K562 (cell line): ENCODE results near the gene LMBR1. TPM values are rescaled to one million over a fixed set of nuclear protein-coding genes. Genes with fewer than 3 reads are reported as not detected.

Experiments
- ADNP ChIP-seq: fragments of 200-800 bp; sonication (Bioruptor generic); IDR thresholded peaks from 2 replicates; pipeline ENCODE4 v1.6.1; 2016; ENCODE audit warnings: missing genetic modification characterization, missing compliant biosample characterization
- DPF2 ChIP-seq: fragments of 450-650 bp; IDR thresholded peaks from 2 replicates; pipeline ENCODE4 v1.6.1; 2016
- ETV5 ChIP-seq: sonication (generic); formaldehyde crosslinking; IDR thresholded peaks from 2 replicates; pipeline ENCODE4 v1.4.0; 2020; ENCODE audit warnings: low read depth, mild to moderate bottlenecking, missing genetic modification reagents
- MBD2 ChIP-seq: sonication (generic); IDR thresholded peaks from 2 replicates; pipeline ENCODE4 v1.6.1; 2016; ENCODE audit warnings: low read depth, borderline replicate concordance
- PML ChIP-seq: IDR thresholded peaks from 2 replicates; pipeline ENCODE4 v1.6.1; 2012; ENCODE audit warnings: low read length, inconsistent platforms
- RBFOX2 ChIP-seq: fragments of 200-400 bp; formaldehyde crosslinking; IDR thresholded peaks from 2 replicates; pipeline ENCODE4 v1.6.1; 2017; ENCODE audit warnings: low read depth, mild to moderate bottlenecking, low read length, moderate library complexity
- SMAD4 ChIP-seq: fragments of 250-450 bp; sonication (Bioruptor Pico); conservative IDR thresholded peaks from 2 replicates; pipeline ENCODE4 v1.8.0; 2021; ENCODE audit warnings: inconsistent platforms, mild to moderate bottlenecking, moderate library complexity
- SNRNP70 ChIP-seq: fragments of 200-400 bp; formaldehyde crosslinking; optimal IDR thresholded peaks from 2 replicates; pipeline ENCODE3; 2017; ENCODE audit warnings: low read depth, low read length
- TARDBP ChIP-seq: fragments of 450-650 bp; IDR thresholded peaks from 2 replicates; pipeline ENCODE4 v1.6.1; 2016
- TCF7L2 ChIP-seq: fragments of 150-350 bp; IDR thresholded peaks from 2 replicates; pipeline ENCODE4 v1.6.1; 2016; ENCODE audit warnings: low read depth, mild to moderate bottlenecking, low read length, moderate library complexity
- polyA plus RNA-seq, 8 experiments: library from polyadenylated mRNA; depleted of rRNA in 4 of 8; stranded (reverse) in 5 of 8; unstranded in 3 of 8; fragments of >200 nt; fragmentation: Nextera tagmentation in 2 of 8; fragmentation: Illumina TruSeq in 1 of 8; extraction: Ambion mirVana in 2 of 8; extraction: Trizol in 1 of 8; gene quantifications; 2 replicates each; pipeline versions ENCODE4 v1.2.1 to v1.2.3, GENCODE V29; 2011 to 2014; ENCODE audit warnings: inconsistent platforms in 1 of 8, missing spikeins in 1 of 8
- total RNA-seq, 7 experiments: library from RNA; depleted of rRNA in 6 of 7; stranded (reverse); fragments of >200 nt in 6 of 7; fragmentation: Illumina TruSeq in 2 of 7; extraction: Trizol in 2 of 7; gene quantifications; 2 replicates each; pipeline versions ENCODE4 v1.2.1 to v1.2.3, GENCODE V29; 2011 to 2021; ENCODE audit warnings: low replicate concordance in 1 of 7
- TF ChIP-seq, protein P1 (sequence below): fragments of 450-650 bp; IDR thresholded peaks from 2 replicates; pipeline ENCODE4 v1.6.1; 2016; ENCODE audit warnings: mild to moderate bottlenecking, moderate library complexity
- TF ChIP-seq, protein P2 (sequence below): sonication (generic); formaldehyde crosslinking; IDR thresholded peaks from 2 replicates; pipeline ENCODE4 v1.5.0; 2020; ENCODE audit warnings: missing genetic modification reagents
- TF ChIP-seq, protein P3 (sequence below): sonication (generic); formaldehyde crosslinking; IDR thresholded peaks from 2 replicates; pipeline ENCODE4 v1.8.0; 2023; ENCODE audit warnings: mild to moderate bottlenecking, missing genetic modification reagents
- TF ChIP-seq, protein P4 (sequence below): fragments of 250-450 bp; sonication (Bioruptor Pico); IDR thresholded peaks from 2 replicates; pipeline ENCODE4 v1.5.0; 2021

LMBR1 gene
- total and polyA plus RNA-seq, 9 of the 15 experiments (the other 6 are each of a cell fraction or from before 2014, with no cell fraction given): 7.7 to 90.0 (median 59.9) TPM

DNA sequence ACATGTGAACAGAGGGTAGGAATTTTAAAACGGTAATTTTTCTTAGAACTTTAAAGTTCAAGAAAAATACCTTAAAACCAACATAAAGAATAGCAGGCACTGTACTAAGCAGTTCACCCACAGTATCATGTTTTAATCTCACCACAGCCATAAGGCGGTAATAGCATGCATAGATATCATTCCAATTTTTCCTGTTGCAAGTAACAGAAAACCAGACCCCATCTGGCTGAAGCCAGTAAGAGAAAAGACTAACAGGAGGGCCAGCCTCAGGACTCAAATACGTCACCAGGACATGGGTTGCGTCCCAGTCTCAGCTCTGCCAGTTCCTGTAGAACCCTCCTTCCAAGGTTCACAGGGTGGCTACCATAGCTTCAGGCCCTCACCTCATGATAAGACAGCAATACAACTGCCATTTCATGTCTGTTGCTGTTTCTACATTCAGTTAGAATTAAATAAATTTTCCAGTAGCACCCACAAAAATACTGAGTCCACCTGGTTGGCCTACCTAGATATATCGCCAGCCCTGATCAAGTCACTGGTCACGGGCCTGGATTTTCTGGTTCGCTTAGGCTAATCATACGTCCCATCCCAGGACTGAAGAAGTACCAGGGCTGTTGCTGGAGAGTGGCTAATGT is 254.4 kb downstream of the LMBR1 start (continued):
- TF ChIP-seq, protein P1, sequence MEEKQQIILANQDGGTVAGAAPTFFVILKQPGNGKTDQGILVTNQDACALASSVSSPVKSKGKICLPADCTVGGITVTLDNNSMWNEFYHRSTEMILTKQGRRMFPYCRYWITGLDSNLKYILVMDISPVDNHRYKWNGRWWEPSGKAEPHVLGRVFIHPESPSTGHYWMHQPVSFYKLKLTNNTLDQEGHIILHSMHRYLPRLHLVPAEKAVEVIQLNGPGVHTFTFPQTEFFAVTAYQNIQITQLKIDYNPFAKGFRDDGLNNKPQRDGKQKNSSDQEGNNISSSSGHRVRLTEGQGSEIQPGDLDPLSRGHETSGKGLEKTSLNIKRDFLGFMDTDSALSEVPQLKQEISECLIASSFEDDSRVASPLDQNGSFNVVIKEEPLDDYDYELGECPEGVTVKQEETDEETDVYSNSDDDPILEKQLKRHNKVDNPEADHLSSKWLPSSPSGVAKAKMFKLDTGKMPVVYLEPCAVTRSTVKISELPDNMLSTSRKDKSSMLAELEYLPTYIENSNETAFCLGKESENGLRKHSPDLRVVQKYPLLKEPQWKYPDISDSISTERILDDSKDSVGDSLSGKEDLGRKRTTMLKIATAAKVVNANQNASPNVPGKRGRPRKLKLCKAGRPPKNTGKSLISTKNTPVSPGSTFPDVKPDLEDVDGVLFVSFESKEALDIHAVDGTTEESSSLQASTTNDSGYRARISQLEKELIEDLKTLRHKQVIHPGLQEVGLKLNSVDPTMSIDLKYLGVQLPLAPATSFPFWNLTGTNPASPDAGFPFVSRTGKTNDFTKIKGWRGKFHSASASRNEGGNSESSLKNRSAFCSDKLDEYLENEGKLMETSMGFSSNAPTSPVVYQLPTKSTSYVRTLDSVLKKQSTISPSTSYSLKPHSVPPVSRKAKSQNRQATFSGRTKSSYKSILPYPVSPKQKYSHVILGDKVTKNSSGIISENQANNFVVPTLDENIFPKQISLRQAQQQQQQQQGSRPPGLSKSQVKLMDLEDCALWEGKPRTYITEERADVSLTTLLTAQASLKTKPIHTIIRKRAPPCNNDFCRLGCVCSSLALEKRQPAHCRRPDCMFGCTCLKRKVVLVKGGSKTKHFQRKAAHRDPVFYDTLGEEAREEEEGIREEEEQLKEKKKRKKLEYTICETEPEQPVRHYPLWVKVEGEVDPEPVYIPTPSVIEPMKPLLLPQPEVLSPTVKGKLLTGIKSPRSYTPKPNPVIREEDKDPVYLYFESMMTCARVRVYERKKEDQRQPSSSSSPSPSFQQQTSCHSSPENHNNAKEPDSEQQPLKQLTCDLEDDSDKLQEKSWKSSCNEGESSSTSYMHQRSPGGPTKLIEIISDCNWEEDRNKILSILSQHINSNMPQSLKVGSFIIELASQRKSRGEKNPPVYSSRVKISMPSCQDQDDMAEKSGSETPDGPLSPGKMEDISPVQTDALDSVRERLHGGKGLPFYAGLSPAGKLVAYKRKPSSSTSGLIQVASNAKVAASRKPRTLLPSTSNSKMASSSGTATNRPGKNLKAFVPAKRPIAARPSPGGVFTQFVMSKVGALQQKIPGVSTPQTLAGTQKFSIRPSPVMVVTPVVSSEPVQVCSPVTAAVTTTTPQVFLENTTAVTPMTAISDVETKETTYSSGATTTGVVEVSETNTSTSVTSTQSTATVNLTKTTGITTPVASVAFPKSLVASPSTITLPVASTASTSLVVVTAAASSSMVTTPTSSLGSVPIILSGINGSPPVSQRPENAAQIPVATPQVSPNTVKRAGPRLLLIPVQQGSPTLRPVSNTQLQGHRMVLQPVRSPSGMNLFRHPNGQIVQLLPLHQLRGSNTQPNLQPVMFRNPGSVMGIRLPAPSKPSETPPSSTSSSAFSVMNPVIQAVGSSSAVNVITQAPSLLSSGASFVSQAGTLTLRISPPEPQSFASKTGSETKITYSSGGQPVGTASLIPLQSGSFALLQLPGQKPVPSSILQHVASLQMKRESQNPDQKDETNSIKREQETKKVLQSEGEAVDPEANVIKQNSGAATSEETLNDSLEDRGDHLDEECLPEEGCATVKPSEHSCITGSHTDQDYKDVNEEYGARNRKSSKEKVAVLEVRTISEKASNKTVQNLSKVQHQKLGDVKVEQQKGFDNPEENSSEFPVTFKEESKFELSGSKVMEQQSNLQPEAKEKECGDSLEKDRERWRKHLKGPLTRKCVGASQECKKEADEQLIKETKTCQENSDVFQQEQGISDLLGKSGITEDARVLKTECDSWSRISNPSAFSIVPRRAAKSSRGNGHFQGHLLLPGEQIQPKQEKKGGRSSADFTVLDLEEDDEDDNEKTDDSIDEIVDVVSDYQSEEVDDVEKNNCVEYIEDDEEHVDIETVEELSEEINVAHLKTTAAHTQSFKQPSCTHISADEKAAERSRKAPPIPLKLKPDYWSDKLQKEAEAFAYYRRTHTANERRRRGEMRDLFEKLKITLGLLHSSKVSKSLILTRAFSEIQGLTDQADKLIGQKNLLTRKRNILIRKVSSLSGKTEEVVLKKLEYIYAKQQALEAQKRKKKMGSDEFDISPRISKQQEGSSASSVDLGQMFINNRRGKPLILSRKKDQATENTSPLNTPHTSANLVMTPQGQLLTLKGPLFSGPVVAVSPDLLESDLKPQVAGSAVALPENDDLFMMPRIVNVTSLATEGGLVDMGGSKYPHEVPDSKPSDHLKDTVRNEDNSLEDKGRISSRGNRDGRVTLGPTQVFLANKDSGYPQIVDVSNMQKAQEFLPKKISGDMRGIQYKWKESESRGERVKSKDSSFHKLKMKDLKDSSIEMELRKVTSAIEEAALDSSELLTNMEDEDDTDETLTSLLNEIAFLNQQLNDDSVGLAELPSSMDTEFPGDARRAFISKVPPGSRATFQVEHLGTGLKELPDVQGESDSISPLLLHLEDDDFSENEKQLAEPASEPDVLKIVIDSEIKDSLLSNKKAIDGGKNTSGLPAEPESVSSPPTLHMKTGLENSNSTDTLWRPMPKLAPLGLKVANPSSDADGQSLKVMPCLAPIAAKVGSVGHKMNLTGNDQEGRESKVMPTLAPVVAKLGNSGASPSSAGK: 0 out of 2 replicates have a peak, but pooled peaks have one; percentile 47
- TF ChIP-seq, protein P2, sequence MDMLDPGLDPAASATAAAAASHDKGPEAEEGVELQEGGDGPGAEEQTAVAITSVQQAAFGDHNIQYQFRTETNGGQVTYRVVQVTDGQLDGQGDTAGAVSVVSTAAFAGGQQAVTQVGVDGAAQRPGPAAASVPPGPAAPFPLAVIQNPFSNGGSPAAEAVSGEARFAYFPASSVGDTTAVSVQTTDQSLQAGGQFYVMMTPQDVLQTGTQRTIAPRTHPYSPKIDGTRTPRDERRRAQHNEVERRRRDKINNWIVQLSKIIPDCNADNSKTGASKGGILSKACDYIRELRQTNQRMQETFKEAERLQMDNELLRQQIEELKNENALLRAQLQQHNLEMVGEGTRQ (CRISPR knock-in tag): no peak
- TF ChIP-seq SMAD4 (CRISPR knock-in tag) (peak; percentile 41), TARDBP (no peak), DPF2 (peak; percentile 48), ETV5 (CRISPR knock-in tag) (0 out of 2 replicates have a peak, but pooled peaks have one; percentile 30), PML (peak; percentile 65; the same call in 1 of the 2 replicates), RBFOX2 (peak; percentile 31; the same call in 1 of the 2 replicates), SNRNP70 (no peak), ADNP (no peak), TCF7L2 (no peak), MBD2 (0 out of 2 replicates have a peak, but pooled peaks have one; percentile 14)
- TF ChIP-seq, protein P3, sequence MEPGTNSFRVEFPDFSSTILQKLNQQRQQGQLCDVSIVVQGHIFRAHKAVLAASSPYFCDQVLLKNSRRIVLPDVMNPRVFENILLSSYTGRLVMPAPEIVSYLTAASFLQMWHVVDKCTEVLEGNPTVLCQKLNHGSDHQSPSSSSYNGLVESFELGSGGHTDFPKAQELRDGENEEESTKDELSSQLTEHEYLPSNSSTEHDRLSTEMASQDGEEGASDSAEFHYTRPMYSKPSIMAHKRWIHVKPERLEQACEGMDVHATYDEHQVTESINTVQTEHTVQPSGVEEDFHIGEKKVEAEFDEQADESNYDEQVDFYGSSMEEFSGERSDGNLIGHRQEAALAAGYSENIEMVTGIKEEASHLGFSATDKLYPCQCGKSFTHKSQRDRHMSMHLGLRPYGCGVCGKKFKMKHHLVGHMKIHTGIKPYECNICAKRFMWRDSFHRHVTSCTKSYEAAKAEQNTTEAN (CRISPR knock-in tag): no peak
- TF ChIP-seq, protein P4, sequence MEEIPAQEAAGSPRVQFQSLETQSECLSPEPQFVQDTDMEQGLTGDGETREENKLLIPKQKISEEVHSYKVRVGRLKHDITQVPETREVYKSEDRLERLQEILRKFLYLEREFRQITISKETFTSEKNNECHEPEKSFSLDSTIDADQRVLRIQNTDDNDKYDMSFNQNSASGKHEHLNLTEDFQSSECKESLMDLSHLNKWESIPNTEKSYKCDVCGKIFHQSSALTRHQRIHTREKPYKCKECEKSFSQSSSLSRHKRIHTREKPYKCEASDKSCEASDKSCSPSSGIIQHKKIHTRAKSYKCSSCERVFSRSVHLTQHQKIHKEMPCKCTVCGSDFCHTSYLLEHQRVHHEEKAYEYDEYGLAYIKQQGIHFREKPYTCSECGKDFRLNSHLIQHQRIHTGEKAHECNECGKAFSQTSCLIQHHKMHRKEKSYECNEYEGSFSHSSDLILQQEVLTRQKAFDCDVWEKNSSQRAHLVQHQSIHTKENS (CRISPR knock-in tag): no peak
